HG02610 (cell line): ENCODE results near the gene KDELR3.

ENCODE experiments used
- ATAC-seq: cut with Tn5 transposase; IDR thresholded peaks from one replicate; pipeline ENCODE4 v1.9.1; 2021; ENCODE audit warnings: mild to moderate bottlenecking, moderate library complexity; ENCODE audit not compliant: unreplicated experiment

KDELR3 gene

DNA sequence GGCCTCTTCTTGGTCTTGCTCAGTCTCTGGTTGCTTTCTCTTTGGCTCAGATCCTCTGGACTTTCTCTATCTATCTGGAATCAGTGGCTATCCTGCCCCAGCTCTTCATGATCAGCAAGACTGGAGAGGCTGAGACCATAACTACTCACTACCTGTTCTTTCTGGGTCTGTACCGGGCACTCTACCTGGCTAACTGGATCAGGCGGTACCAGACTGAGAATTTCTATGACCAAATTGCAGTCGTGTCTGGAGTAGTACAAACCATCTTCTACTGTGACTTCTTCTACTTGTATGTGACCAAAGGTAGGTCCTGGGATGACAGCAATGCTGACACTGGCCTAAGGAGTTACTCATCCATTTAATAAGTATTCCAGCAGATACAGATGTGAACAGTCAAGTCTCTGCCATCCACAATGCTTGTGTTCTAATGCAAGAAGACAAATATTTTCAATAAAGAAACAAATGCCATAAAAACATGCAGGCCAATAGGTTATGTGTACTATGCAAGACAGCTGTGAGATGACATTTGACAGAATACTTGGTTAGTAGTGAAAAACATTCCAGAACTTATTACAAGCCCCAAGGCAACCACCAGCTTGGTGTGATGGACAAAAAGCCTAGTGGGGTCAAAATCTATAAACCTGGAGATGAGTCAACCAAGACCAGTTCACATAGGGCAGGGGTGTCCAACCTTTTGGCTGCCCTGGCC, 13.4 kb downstream of the KDELR3 start:
- no peak for ATAC-seq

DNA sequence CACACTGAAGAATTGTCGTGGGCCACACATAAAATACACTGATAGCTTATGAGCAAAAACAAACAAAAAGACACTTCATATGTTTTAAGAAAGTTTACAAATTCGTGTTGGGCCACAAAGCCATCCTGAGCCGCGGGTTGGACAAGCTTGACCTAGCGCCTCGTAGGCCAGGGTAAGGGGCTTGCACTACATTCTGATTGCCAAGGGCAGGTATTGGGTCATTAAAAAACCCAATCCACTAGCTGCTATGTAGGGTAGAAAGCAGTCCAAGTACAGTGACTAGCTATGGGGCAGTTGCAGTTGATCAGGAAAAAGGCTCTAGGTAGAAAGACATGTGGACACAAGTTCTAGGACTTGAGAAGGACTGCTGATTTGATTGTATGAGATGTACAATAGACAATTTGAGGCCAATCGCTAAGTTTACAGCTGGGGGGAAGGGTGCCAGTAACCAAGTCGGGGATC, 14.0 kb downstream of the KDELR3 start:
- no peak for ATAC-seq

GRCh38 chr22:38482662-38483308, 14.9 kb downstream of the KDELR3 start:
- ATAC-seq = no peak

GRCh38 chr22:38484244-38484643, 16.3 kb downstream of the KDELR3 start:
- no peak for ATAC-seq

GRCh38 chr22:38485783-38486182, 17.9 kb downstream of the KDELR3 start:
- ATAC-seq = no peak

- no peak for ATAC-seq
These were observed 20.1 kb downstream of the KDELR3 start for GRCh38 chr22:38487946-38488345.

DNA sequence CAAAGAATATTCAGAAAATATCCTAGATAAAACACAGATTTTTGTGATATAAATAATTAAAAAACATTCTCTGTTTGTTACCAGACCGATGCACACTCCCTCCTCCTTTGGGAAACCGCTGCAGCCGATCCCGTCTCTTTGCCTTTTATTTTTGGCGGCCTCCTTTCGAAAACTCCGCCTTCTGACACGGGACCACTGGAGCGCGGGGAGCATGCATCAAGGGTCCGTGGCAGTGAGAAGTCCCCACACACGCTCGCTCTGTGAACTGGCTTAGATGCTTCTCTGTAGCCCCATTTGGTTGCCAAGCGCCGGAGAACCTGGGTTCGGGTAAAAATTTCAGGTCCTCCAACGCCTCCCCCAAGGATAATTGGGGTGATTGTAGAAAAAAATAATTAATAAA, 21.2 kb downstream of the KDELR3 start:
- no peak for ATAC-seq

GRCh38 chr22:38489561-38490145, 21.8 kb downstream of the KDELR3 start:
- no peak for ATAC-seq

DNA sequence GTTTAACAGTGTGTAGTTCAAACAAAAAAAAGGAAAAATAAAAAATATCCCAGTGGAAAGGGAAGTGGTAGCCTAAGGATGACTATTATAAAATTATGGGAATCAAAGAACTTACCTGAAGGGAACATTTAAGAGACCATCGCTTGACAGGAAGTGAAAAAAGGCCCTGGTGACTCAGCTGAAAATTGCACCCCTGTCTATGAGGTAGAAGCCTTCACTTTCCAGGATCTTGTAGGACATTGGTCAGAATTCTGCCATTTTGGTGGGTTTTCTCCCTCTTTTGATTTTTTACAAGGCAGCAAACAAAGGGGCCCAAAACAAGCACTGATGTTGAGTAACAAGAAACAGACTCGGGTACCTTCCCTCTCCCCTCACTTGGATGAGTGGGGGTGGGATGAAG, 22.6 kb downstream of the KDELR3 start:
- no peak for ATAC-seq

GRCh38 chr22:38490915-38491314, 23.0 kb downstream of the KDELR3 start:
- no peak for ATAC-seq

DNA sequence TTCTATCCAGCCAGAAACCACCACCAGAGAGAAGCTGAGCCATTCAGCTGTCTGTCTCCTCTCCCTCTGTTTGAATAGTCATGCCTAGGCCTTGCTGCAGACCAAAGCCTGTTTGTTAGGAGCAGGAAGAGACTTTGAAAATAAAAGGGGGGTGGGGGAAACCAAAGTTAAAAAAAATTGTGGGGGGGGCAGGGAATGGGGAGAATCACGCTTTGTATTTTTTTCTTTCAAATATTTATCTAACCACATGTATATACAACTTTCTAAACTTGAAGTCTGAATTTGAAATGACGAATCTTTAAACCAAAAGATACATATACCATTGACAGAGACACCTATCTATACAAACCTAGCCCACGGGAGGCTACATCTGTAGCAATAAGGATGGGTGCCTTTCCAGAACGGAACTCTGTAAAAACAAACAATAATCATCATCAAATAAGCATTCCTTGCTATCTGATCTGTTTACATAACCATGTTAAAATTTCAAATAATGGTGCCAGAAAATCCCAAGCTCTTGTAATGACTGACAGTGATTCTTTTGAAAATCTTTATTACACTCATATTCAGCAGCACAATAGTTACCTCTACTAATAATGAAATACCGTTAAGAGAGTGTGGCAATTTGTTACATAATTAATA, 23.9 kb downstream of the KDELR3 start:
- no peak for ATAC-seq

- no peak for ATAC-seq
These were observed 26.6 kb downstream of the KDELR3 start for GRCh38 chr22:38494498-38494897.

DNA sequence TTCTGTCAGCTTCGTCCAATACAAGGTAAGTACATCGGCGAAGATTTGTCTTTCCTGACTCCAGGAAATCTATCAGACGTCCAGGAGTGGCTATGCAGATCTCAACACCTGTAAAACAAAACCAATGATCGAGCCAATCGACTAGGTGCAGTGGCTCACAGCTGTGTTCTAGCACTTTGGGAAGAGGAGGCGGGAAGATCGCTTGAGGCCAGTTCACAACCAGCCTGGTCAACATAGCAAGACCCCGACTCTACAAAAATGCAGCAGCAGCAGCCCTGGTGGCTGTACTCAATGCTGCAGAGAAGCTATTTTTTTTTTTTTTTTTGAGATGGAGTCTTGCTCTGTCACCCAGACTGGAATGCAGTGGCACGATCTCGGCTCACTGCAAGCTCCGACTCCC, 27.0 kb downstream of the KDELR3 start:
- no peak for ATAC-seq

DNA sequence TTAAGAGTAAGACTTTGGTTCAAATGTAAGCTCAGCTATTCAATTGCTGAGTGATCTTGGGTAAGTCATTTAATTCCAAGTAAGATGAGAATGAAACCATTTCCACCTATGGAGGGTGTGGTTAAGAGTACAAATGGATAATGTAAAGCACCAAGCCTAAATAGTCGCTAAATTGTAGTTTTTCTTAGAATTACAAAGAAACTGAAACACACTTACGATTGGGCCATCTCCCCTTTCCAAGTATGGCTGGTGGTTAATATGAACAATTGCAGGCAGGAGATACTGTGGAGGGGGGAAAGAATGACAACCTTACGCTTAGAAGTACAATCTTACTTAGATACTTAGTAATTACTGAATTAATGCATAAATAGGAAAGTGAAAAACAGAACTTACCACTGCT, 30.0 kb downstream of the KDELR3 start:
- no peak for ATAC-seq

DNA sequence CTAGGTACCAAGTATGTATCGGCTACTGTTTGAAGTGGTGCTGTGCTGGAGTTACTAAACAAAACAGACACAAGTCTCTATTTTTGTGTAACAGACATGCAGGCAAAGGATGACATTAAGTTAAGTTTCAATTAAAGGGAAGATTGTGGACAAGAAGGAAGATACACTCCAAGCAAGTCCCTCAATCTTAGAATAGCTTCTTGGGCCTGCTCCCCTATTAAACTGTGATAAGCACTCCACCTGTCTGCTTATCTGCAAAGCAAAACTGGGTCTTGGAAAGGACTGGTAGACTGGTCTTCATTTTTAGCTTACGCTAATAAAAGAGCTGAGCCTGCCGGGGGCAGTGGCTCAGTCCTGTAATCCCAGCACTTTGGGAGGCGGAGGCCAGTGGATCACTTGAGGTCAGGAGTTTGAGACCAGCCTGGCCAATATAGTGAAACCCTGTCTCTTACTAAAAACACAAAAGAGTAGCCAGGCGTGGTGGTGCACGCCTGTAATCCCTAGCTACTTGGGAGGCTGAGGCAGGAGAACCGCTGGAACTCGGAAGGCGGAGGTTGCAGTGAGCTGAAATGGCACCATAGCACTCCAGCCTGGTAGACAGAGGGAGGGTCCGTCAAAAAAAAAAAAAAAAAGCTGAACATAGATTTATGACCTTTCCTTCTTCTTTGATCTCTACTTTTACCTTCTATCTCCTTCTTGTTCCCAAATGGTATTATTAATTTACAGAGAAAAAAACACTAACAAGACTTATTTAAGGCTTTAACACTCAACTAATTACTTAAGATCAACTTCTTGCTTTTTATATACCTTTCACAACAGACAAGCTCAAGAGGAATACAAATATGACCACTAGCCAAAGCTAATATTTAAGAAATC, 34.1 kb downstream of the KDELR3 start:
- no peak for ATAC-seq

GRCh38 chr22:38503021-38503420, 35.1 kb downstream of the KDELR3 start:
- no peak for ATAC-seq

DNA sequence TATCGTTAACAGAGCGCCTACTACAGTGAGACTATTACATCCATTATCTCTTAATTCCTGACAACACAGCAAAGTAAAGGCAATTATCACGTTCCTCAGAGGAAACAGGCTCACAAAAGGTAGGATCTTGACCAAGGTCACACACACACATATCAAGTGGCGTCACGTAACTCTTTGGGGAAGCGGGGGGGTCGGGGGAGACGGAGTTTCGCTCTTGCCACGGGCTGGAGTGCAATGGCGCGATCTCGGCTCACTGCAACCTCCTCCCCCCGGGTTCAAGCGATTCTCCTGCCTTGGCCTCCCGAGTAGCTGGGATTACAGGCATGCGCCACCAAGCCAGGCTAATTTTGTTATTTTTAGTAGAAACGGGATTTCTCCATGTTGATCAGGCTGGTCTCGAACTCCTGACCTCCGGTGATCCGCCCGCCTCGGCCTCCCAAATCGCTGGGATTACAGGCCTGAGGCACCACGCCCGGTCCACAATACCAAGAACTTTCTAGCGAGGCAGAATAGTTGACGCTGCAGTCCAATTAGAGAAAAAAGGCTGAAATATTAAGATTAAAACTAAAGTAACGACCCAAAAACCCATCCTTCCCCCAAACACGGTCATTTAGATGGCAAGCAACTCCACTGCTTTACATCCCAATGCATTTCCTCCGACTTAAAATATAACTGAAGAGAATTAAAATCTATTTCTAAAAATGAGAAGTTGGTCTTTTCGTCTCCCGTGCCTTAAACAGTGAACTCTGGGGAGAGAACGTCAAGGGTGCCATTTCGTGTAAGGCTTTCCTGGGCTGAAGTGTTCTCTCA, 37.0 kb downstream of the KDELR3 start:
- ATAC-seq = no peak

GRCh38 chr22:38505541-38506117, 37.7 kb downstream of the KDELR3 start:
- peak; percentile 20 for ATAC-seq

DNA sequence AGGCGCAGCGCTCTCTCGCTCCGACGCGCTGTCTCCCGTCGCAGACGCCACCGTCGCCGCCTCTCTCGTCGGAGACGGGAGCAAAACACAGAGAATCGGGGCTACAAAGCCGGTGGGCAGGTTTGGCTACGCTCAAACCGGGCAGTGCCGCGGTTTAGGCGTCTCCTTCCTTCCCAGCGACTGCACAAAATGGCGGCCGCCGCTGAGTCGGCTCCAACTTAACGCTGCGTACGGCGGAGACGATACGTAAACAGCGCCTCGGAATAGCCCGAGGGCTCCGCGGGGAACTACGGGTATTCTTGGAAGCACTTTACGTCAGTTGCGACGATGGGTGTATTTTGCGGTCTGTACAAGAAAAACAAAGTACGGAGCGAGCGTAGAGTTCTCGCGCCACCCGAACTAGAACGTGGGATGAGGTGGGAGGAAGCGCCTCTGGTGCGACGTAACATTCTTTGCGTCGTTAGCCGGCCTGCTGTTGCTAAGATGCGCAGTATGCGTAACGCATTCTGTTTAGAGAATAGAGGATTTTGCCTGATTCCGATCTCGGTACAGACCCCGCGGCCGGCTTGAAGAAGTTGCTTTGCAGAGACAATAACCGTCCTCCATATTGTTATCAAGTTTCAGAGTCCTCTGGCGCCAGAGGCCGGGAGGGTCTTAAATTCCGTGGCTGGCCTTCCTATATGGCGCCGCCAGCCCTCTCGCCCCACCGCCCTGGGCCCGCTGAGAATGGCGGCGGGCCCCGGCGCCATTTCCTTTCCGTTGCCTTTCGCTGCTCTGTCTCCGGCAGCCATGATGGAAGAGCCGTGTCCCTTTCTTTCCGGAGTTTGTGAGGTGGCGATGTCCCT, 38.4 kb downstream of the KDELR3 start, which contains the start of gene DDX17:
DDX17 (minus strand) TSS at position 194 of the 845 bp plus-strand sequence.
- peak; percentile 73 for ATAC-seq
